Measurements from ENCODE around the gene ABCC4. TPM values are rescaled to one million over a fixed set of nuclear protein-coding genes. Genes with fewer than 3 reads are reported as not detected.

ABCC4 gene
- total RNA-seq, 1 donor from 2014 or later: 13.3 TPM

GRCh38 chr13:95074820-95075219 is 226.4 kb downstream of the ABCC4 start:
- Histone ChIP-seq H3K4me1 (no peaks in the 10 kb centered on the region), H3K4me3 (no peak overlapping the region), H3K9me3 (no peaks in the 10 kb centered on the region), H3K27ac (no peak overlapping the region), H3K27me3 (no peaks in the 10 kb centered on the region), H3K36me3 (no peaks in the 10 kb centered on the region)
- intact Hi-C loops (cut with DNase I): no loop called here
- TF ChIP-seq POLR2A (IDR thresholded peaks at IDR 0.05) (no peak), CTCF (IDR thresholded peaks at IDR 0.05) (no peak), POLR2AphosphoS5 (IDR thresholded peaks at IDR 0.05; ENCODE audit: insufficient read depth in 1 of 2, low read depth in 1 of 2) (no peak)
- DNase-seq (ENCODE audit: extremely low spot score in 2 of 2): no peak

- intact Hi-C loops (cut with DNase I): no loop called here
- Histone ChIP-seq H3K27ac (no peak overlapping the region), H3K36me3 (no peaks in the 10 kb centered on the region), H3K9me3 (no peaks in the 10 kb centered on the region), H3K4me1 (no peaks in the 10 kb centered on the region), H3K4me3 (no peak overlapping the region), H3K27me3 (no peaks in the 10 kb centered on the region)
- TF ChIP-seq POLR2A (IDR thresholded peaks at IDR 0.05): no peak
- no peak for TF ChIP-seq POLR2AphosphoS5 (IDR thresholded peaks at IDR 0.05; ENCODE audit: insufficient read depth in 1 of 2, low read depth in 1 of 2)
- no peak for TF ChIP-seq CTCF (IDR thresholded peaks at IDR 0.05)
- no peak for DNase-seq (ENCODE audit: extremely low spot score in 2 of 2)
These were observed 227.4 kb downstream of the ABCC4 start for GRCh38 chr13:95073747-95074311.

GRCh38 chr13:95067303-95067702 is 233.9 kb downstream of the ABCC4 start:
- DNase-seq (ENCODE audit: extremely low spot score in 2 of 2): no peak
- no peak overlapping the region for H3K27ac ChIP-seq
- no peak for TF ChIP-seq POLR2A (IDR thresholded peaks at IDR 0.05)
- TF ChIP-seq CTCF (IDR thresholded peaks at IDR 0.05): no peak
- TF ChIP-seq POLR2AphosphoS5 (IDR thresholded peaks at IDR 0.05; ENCODE audit: insufficient read depth in 1 of 2, low read depth in 1 of 2): no peak
- intact Hi-C loops (cut with DNase I): no loop called here
- H3K27me3 ChIP-seq: no peaks in the 10 kb centered on the region
- no peak overlapping the region for H3K4me3 ChIP-seq
- H3K4me1 ChIP-seq: no peaks in the 10 kb centered on the region
- H3K36me3 ChIP-seq: no peaks in the 10 kb centered on the region
- no peaks in the 10 kb centered on the region for H3K9me3 ChIP-seq

- no peak for TF ChIP-seq CTCF (IDR thresholded peaks at IDR 0.05)
- TF ChIP-seq POLR2AphosphoS5 (IDR thresholded peaks at IDR 0.05; ENCODE audit: insufficient read depth in 1 of 2, low read depth in 1 of 2): no peak
- TF ChIP-seq POLR2A (IDR thresholded peaks at IDR 0.05): no peak
- Histone ChIP-seq H3K4me1 (no peaks in the 10 kb centered on the region), H3K36me3 (no peaks in the 10 kb centered on the region), H3K9me3 (no peaks in the 10 kb centered on the region), H3K4me3 (no peak overlapping the region), H3K27ac (no peak overlapping the region), H3K27me3 (no peaks in the 10 kb centered on the region)
- DNase-seq (ENCODE audit: extremely low spot score in 2 of 2): no peak
- intact Hi-C loops (cut with DNase I): no loop called here
These were observed 241.2 kb downstream of the ABCC4 start for GRCh38 chr13:95060014-95060519.

- H3K9me3 ChIP-seq: no peaks in the 10 kb centered on the region
- no peaks in the 10 kb centered on the region for H3K27me3 ChIP-seq
- DNase-seq (ENCODE audit: extremely low spot score in 2 of 2): no peak
- H3K4me3 ChIP-seq: no peak overlapping the region
- H3K36me3 ChIP-seq: no peaks in the 10 kb centered on the region
- H3K4me1 ChIP-seq: no peaks in the 10 kb centered on the region
- no peak overlapping the region for H3K27ac ChIP-seq
- TF ChIP-seq CTCF (IDR thresholded peaks at IDR 0.05) (no peak), POLR2AphosphoS5 (IDR thresholded peaks at IDR 0.05; ENCODE audit: insufficient read depth in 1 of 2, low read depth in 1 of 2) (no peak), POLR2A (IDR thresholded peaks at IDR 0.05) (no peak)
- intact Hi-C loops (cut with DNase I): no loop called here
These were observed 241.9 kb downstream of the ABCC4 start for GRCh38 chr13:95059306-95059705.

Data from vagina (tissue), 2 donors.